GM21447 (cell line): ENCODE results near the gene KIF17.

Source experiments
- ATAC-seq: cut with Tn5 transposase; IDR thresholded peaks from one replicate; pipeline ENCODE4 v1.9.1; 2021; ENCODE audit not compliant: unreplicated experiment

KIF17 gene

GRCh38 chr1:20711285-20712214 is 6.3 kb downstream of the KIF17 start:
- no peak for ATAC-seq

GRCh38 chr1:20710469-20711284 is 7.1 kb downstream of the KIF17 start:
- no peak for ATAC-seq

GRCh38 chr1:20709868-20710267 is 7.9 kb downstream of the KIF17 start:
- no peak for ATAC-seq

- no peak for ATAC-seq
These were observed 8.9 kb downstream of the KIF17 start for GRCh38 chr1:20708891-20709290.

- ATAC-seq: no peak
These were observed 9.8 kb downstream of the KIF17 start for GRCh38 chr1:20708057-20708456.

- ATAC-seq: no peak
These were observed 11.0 kb downstream of the KIF17 start for GRCh38 chr1:20706841-20707240.

- no peak for ATAC-seq
These were observed 12.5 kb downstream of the KIF17 start for GRCh38 chr1:20705203-20705755.

- ATAC-seq: no peak
These were observed 13.2 kb downstream of the KIF17 start for GRCh38 chr1:20704390-20705202.

GRCh38 chr1:20703124-20703756 is 14.6 kb downstream of the KIF17 start:
- ATAC-seq: no peak

- no peak for ATAC-seq
These were observed 15.4 kb downstream of the KIF17 start for GRCh38 chr1:20702416-20702815.

GRCh38 chr1:20701847-20702246 is 16.0 kb downstream of the KIF17 start:
- no peak for ATAC-seq

GRCh38 chr1:20701446-20701845 is 16.4 kb downstream of the KIF17 start:
- ATAC-seq: no peak

GRCh38 chr1:20700636-20701215 is 17.1 kb downstream of the KIF17 start:
- ATAC-seq: no peak

GRCh38 chr1:20699558-20699957 is 18.2 kb downstream of the KIF17 start:
- ATAC-seq: no peak

GRCh38 chr1:20698195-20698910 is 19.5 kb downstream of the KIF17 start:
- no peak for ATAC-seq

GRCh38 chr1:20697563-20697962 is 20.2 kb downstream of the KIF17 start:
- ATAC-seq: no peak

GRCh38 chr1:20696397-20697333 is 21.1 kb downstream of the KIF17 start:
- ATAC-seq: no peak

- no peak for ATAC-seq
These were observed 22.3 kb downstream of the KIF17 start for GRCh38 chr1:20695515-20695914.
